GM12878 (cell line): Measurements from ENCODE around the gene LENEP.

ENCODE experiments used
- CBFB ChIP-seq: IDR thresholded peaks from 2 replicates; pipeline ENCODE4 v1.6.1; 2016; ENCODE audit warnings: antibody characterized with exemption, low read depth
- CREB1 ChIP-seq: IDR thresholded peaks from 2 replicates; pipeline ENCODE4 v1.6.1; 2012; ENCODE audit warnings: low read depth, mild to moderate bottlenecking, inconsistent platforms
- HDAC2 ChIP-seq: fragments of 200-600 bp; sonication (generic); IDR thresholded peaks from 2 replicates; pipeline ENCODE4 v1.6.1; 2017
- JUNB ChIP-seq: IDR thresholded peaks from 2 replicates; pipeline ENCODE4 v1.6.1; 2016; ENCODE audit warnings: antibody characterized with exemption, mild to moderate bottlenecking
- NFIC ChIP-seq: IDR thresholded peaks from 2 replicates; pipeline ENCODE4 v1.6.1; 2012; ENCODE audit warnings: low read depth, mild to moderate bottlenecking, inconsistent platforms, low read length, moderate library complexity
- RCOR1 ChIP-seq: conservative IDR thresholded peaks from 2 replicates; pipeline ENCODE4 v1.6.1; 2012; ENCODE audit warnings: low read depth, low read length, improper control_type of control experiment
- RFX5 ChIP-seq: IDR thresholded peaks from 2 replicates; pipeline ENCODE4 v1.6.1; 2011; ENCODE audit warnings: low read depth, low read length, improper control_type of control experiment
- SMARCA5 ChIP-seq: fragments of 450-650 bp; IDR thresholded peaks from 2 replicates; pipeline ENCODE4 v1.6.1; 2017; ENCODE audit warnings: mild to moderate bottlenecking
- YY1 ChIP-seq: IDR thresholded peaks from 2 replicates; pipeline ENCODE4 v1.6.1; 2011; ENCODE audit warnings: low read depth, mild to moderate bottlenecking, low read length
- TF ChIP-seq, protein P1 (sequence below), 3 experiments: IDR thresholded peaks in 2 of 3; conservative IDR thresholded peaks in 1 of 3; 2 replicates each; pipeline ENCODE4 v1.5.1; 2011; ENCODE audit warnings: low read depth in 3 of 3, low read length in 3 of 3, mild to moderate bottlenecking in 3 of 3, control low read depth in 2 of 3, moderate library complexity in 2 of 3, inconsistent platforms in 1 of 3, mixed read lengths in 1 of 3; ENCODE audit not compliant: control insufficient read depth in 2 of 3, insufficient read depth in 1 of 3; ENCODE audit errors: extremely low read depth in 1 of 3

DNA sequence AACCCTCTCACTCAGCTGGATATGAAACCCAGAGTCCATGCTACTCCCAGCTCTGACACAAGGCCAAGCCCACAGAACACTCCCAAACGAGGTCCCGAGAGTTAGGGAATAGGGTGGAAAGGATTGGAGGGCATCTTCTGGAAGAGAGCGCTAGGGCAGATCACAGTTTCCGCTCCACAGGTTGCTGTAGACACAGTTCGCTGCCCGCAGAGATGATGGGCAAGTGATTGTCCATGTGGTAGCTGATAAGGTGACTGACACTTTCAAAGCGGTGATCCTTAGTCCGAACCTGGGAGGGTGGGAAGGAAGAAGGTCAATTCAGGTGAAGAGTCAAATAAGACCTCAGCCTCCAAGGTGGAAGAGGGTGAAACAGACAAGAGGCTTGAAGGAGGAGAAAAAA, 29.7 kb upstream of the LENEP start:
- TF ChIP-seq HDAC2 (no peak), JUNB (no peak), CREB1 (no peak), RFX5 (no peak), RCOR1 (no peak), SMARCA5 (no peak), NFIC (no peak), CBFB (no peak), YY1 (no peak)
- TF ChIP-seq, protein P1, sequence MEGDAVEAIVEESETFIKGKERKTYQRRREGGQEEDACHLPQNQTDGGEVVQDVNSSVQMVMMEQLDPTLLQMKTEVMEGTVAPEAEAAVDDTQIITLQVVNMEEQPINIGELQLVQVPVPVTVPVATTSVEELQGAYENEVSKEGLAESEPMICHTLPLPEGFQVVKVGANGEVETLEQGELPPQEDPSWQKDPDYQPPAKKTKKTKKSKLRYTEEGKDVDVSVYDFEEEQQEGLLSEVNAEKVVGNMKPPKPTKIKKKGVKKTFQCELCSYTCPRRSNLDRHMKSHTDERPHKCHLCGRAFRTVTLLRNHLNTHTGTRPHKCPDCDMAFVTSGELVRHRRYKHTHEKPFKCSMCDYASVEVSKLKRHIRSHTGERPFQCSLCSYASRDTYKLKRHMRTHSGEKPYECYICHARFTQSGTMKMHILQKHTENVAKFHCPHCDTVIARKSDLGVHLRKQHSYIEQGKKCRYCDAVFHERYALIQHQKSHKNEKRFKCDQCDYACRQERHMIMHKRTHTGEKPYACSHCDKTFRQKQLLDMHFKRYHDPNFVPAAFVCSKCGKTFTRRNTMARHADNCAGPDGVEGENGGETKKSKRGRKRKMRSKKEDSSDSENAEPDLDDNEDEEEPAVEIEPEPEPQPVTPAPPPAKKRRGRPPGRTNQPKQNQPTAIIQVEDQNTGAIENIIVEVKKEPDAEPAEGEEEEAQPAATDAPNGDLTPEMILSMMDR (IDR thresholded peaks at IDR 0.05 in 2 of 3, conservative IDR thresholded peaks at IDR 0.05 in 1 of 3; ENCODE audit: control insufficient read depth in 2 of 3, extremely low read depth in 1 of 3, insufficient read depth in 1 of 3, low read depth in 3 of 3, low read length in 3 of 3), result no peak
